22Rv1 (cell line): Measurements from ENCODE around the gene SETD2.
A peak's percentile ranks its signal among the peaks of the same experiment; 100 is the strongest.

Experiments
- H3K27ac ChIP-seq: fragments of 450-650 bp; 2 replicates; pipeline ENCODE4 v1.5.1; 2017
- CTCF ChIP-seq: fragments of 450-650 bp; IDR thresholded peaks from 2 replicates; pipeline ENCODE4 v1.5.1; 2017; ENCODE audit warnings: mild to moderate bottlenecking
- ZFX ChIP-seq: fragments of 450-650 bp; IDR thresholded peaks from 2 replicates; pipeline ENCODE4 v1.6.1; 2017; ENCODE audit warnings: antibody characterized with exemption, borderline replicate concordance

The SETD2 gene

GRCh38 chr3:46998852-46999515, 164.9 kb downstream of the SETD2 start:
- no peak overlapping the region for H3K27ac ChIP-seq
- peak; percentile 53 for TF ChIP-seq CTCF
- no peak for TF ChIP-seq ZFX

- H3K27ac ChIP-seq: no peak overlapping the region
These were observed 165.6 kb downstream of the SETD2 start for GRCh38 chr3:46998121-46998851.

GRCh38 chr3:46997453-46998091, 166.3 kb downstream of the SETD2 start:
- H3K27ac ChIP-seq: no peak overlapping the region
- TF ChIP-seq CTCF (no peak), ZFX (no peak)

More at GRCh38 chr3:46998121-46998851, 165.6 kb downstream of the SETD2 start:
- TF ChIP-seq CTCF: peak; percentile 88
- TF ChIP-seq ZFX: no peak

- no peak overlapping the region for H3K27ac ChIP-seq
- no peak for TF ChIP-seq CTCF
- TF ChIP-seq ZFX: no peak
These were observed 167.0 kb downstream of the SETD2 start for GRCh38 chr3:46996689-46997452.

- H3K27ac ChIP-seq: no peak overlapping the region
- TF ChIP-seq CTCF (no peak), ZFX (no peak)
These were observed 167.9 kb downstream of the SETD2 start for GRCh38 chr3:46995901-46996562.

- no peak for TF ChIP-seq CTCF
- TF ChIP-seq ZFX: no peak
- H3K27ac ChIP-seq: no peak overlapping the region
These were observed 168.8 kb downstream of the SETD2 start for GRCh38 chr3:46994801-46995731.
